Chondrocyte (in vitro differentiated cells): Measurements from ENCODE around the gene TLE4. TPM values are rescaled to one million over a fixed set of nuclear protein-coding genes. Genes with fewer than 3 reads are reported as not detected.

Source experiments
- DNase-seq: peaks from one replicate; pipeline ENCODE4 v3.0.0; 2021; ENCODE audit warnings: mixed read lengths, low spot score
- H3K27ac Mint-ChIP-seq: one replicate; pipeline ENCODE4 v1.8.0; 2021; ENCODE audit warnings: mild to moderate bottlenecking, moderate library complexity, mixed read lengths; ENCODE audit not compliant: unreplicated experiment
- H3K27me3 Mint-ChIP-seq: 2 replicates; pipeline ENCODE4 v1.8.0; 2021; ENCODE audit warnings: low read depth, mixed read lengths
- H3K36me3 Mint-ChIP-seq: 2 replicates; pipeline ENCODE4 v1.8.0; 2021; ENCODE audit warnings: low read depth, mixed read lengths
- H3K4me1 Mint-ChIP-seq: 2 replicates; pipeline ENCODE4 v1.8.0; 2021; ENCODE audit warnings: low read depth, mild to moderate bottlenecking, mixed read lengths
- H3K4me3 Mint-ChIP-seq: one replicate; pipeline ENCODE4 v1.8.0; 2021; ENCODE audit warnings: mild to moderate bottlenecking, moderate library complexity, mixed read lengths; ENCODE audit not compliant: unreplicated experiment
- H3K9me3 Mint-ChIP-seq: 2 replicates; pipeline ENCODE4 v1.8.0; 2021; ENCODE audit warnings: low read depth, mixed read lengths
- total RNA-seq: library from RNA; stranded (reverse); gene quantifications from 3 replicates; pipeline ENCODE4 v1.2.1, GENCODE V29; 2021
- TF ChIP-seq, protein P1 (sequence below): fragments of 200-600 bp; sonication (generic); IDR thresholded peaks from 2 replicates; pipeline ENCODE4 v1.5.0; 2021; ENCODE audit warnings: antibody characterized with exemption, mild to moderate bottlenecking, moderate library complexity

The TLE4 gene
- total RNA-seq, 1 donor from 2014 or later = 66.0 TPM

DNA sequence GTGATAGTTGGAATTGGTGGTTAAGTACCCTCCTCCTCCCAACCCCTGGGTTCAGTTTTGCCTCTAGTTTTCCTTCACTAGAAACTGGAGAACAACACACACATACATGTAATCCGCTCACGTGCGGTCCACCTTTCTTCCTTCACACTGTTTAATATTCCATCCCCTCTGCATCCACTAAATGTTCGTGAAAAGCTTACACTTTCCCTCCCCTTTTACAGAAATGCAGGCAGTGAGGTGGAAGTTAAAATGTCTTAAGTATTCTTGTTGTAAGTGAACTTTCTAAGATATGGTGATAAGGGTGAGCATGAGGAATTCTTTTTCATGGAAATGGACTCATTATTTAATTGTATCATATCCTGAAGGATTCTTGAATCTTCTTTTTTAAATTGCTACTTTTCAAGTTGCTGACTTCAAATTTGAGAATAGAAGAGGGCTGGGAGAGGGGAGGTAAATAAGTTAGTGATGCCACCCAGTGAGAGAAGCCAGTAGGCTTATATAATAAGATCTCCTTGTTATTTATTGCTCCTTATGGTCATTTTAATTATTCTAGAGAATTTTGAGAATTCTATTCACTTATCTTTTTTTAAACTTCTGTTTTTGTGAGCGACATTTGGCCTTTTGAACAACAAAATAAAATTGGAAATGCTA, 90.2 kb downstream of the TLE4 start:
- Mint-ChIP-seq H3K4me3 (no peak overlapping the region), H3K9me3 (no peaks in the 10 kb centered on the region), H3K36me3 (peaks cover 6% of the 10 kb centered on the region), H3K4me1 (peaks cover 50% of the 10 kb centered on the region), H3K27ac (peak overlapping the region; percentile 82), H3K27me3 (no peaks in the 10 kb centered on the region)
- no peak for DNase-seq
- TF ChIP-seq, protein P1, sequence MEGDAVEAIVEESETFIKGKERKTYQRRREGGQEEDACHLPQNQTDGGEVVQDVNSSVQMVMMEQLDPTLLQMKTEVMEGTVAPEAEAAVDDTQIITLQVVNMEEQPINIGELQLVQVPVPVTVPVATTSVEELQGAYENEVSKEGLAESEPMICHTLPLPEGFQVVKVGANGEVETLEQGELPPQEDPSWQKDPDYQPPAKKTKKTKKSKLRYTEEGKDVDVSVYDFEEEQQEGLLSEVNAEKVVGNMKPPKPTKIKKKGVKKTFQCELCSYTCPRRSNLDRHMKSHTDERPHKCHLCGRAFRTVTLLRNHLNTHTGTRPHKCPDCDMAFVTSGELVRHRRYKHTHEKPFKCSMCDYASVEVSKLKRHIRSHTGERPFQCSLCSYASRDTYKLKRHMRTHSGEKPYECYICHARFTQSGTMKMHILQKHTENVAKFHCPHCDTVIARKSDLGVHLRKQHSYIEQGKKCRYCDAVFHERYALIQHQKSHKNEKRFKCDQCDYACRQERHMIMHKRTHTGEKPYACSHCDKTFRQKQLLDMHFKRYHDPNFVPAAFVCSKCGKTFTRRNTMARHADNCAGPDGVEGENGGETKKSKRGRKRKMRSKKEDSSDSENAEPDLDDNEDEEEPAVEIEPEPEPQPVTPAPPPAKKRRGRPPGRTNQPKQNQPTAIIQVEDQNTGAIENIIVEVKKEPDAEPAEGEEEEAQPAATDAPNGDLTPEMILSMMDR = no peak

DNA sequence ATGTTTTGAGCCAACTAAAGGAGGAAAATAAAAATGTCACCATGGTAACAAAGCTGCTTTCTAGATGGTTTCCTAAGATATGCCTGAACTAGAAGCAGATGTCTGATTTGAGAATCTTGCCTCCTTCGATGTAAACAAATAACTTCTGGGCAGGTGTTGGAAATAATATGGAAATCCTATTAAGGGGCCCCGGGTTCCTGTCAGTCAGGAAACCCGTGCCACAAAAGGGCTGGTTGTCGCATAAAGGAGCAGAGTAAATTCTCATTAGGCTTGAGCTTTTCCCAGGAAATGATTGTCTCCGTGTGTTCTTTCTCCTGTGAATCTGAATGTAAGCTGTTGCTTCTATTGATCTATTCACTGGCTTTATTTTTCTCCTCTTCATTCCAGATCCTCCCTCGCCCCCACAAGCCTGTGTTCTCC, 90.8 kb downstream of the TLE4 start:
- peaks cover 3% of the 10 kb centered on the region for H3K36me3 Mint-ChIP-seq
- TF ChIP-seq, protein P1 = no peak
- peaks cover 49% of the 10 kb centered on the region for H3K4me1 Mint-ChIP-seq
- H3K27me3 Mint-ChIP-seq = no peaks in the 10 kb centered on the region
- peak overlapping the region; percentile 82 for H3K27ac Mint-ChIP-seq
- no peaks in the 10 kb centered on the region for H3K9me3 Mint-ChIP-seq
- H3K4me3 Mint-ChIP-seq = no peak overlapping the region
- DNase-seq = no peak

DNA sequence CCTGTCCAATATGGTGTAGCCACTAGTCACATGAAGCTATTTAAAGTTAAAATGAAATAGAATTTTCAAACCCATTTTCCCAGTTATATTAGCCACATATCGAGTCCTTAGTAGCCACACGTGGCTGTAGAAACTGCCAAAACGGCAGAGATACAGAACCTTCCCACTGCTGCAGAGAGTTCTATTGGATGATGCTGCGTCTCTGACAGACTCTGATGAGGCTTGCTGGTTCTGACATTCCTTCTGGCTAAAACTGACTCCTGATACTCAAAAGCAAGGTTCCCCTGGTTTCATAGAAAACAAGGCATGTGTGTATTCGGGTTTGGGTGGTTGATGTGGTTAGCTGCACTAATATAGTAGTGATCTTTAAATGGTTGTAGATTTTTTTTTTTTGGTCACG, 91.5 kb downstream of the TLE4 start:
- H3K36me3 Mint-ChIP-seq = peaks cover 2% of the 10 kb centered on the region
- peak overlapping the region; percentile 66 for H3K27ac Mint-ChIP-seq
- TF ChIP-seq, protein P1 = no peak
- no peak for DNase-seq
- no peaks in the 10 kb centered on the region for H3K27me3 Mint-ChIP-seq
- H3K9me3 Mint-ChIP-seq = no peaks in the 10 kb centered on the region
- H3K4me1 Mint-ChIP-seq = peaks cover 43% of the 10 kb centered on the region
- no peak overlapping the region for H3K4me3 Mint-ChIP-seq

DNA sequence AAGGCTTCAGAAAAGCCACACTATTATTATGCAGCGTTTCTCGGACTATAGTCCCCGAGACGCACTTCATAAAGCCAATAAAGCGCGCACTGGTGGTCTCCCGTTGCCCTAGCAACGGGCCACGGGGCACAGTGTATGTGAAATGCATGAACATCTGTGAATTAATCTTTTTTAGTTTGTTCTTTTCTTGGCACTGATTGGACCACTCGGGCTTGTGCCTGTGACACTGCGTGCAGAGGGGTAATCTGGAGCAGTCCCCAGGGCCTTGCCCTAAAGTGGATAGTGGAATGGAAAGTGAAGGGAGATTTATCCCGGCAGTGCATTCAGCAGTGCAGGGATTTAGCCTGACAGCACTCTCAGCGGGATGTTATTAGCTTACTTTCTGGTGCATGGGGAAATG, 92.1 kb downstream of the TLE4 start:
- Mint-ChIP-seq H3K36me3 (peaks cover 2% of the 10 kb centered on the region), H3K4me1 (peaks cover 41% of the 10 kb centered on the region), H3K9me3 (no peaks in the 10 kb centered on the region), H3K4me3 (no peak overlapping the region), H3K27me3 (no peaks in the 10 kb centered on the region), H3K27ac (no peak overlapping the region)
- TF ChIP-seq, protein P1 = no peak
- DNase-seq = no peak

DNA sequence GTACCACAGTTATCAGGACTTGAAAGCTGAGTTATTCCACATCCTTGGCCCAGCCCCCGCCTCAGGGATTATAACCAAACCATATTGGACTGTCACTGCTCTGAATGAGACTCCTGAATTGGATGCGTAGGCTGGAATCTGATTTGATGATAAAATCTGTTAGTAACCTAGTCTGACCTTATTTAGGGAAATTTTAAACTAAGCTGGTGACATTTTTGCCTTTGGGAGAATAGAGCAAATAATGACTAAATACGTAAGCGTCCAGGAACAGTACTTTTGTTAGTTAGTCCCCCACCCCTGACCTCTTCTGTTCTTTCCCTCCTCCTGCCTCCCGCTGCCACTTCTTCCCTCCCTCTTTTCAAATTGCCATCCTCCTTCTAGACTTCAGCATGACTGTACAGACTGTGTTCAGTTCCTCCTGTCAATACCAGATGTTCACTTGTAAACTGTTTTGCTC, 92.6 kb downstream of the TLE4 start:
- TF ChIP-seq, protein P1 = no peak
- no peaks in the 10 kb centered on the region for H3K27me3 Mint-ChIP-seq
- peaks cover 2% of the 10 kb centered on the region for H3K36me3 Mint-ChIP-seq
- no peak overlapping the region for H3K4me3 Mint-ChIP-seq
- H3K4me1 Mint-ChIP-seq = peaks cover 46% of the 10 kb centered on the region
- H3K27ac Mint-ChIP-seq = peak overlapping the region; percentile 68
- H3K9me3 Mint-ChIP-seq = no peaks in the 10 kb centered on the region
- DNase-seq = no peak
